HepG2 (cell line): ENCODE data around the gene PSMA2. TPM values are rescaled to one million over a fixed set of nuclear protein-coding genes. Genes with fewer than 3 reads are reported as not detected.
A peak's percentile ranks its signal among the peaks of the same experiment; 100 is the strongest.

ENCODE experiments used
- ATF1 ChIP-seq: IDR thresholded peaks from 2 replicates; pipeline ENCODE4 v1.6.1; 2016; ENCODE audit warnings: mild to moderate bottlenecking, control low read depth
- ATRX ChIP-seq: sonication (generic); formaldehyde crosslinking; IDR thresholded peaks from 2 replicates; pipeline ENCODE4 v1.4.0; 2020; ENCODE audit warnings: missing genetic modification reagents, borderline replicate concordance
- FOXO4 ChIP-seq: sonication (generic); formaldehyde crosslinking; conservative IDR thresholded peaks from 2 replicates; pipeline ENCODE4 v1.8.1; 2023; ENCODE audit warnings: missing genetic modification reagents
- FOXP1 ChIP-seq, 2 experiments: fragments of 450-650 bp in 1 of 2; IDR thresholded peaks; 2 replicates each; pipeline ENCODE4 v1.6.1; 2017 to 2018; ENCODE audit warnings: antibody characterized with exemption in 1 of 2
- GFI1 ChIP-seq: sonication (generic); formaldehyde crosslinking; IDR thresholded peaks from 2 replicates; pipeline ENCODE4 v1.5.0; 2020; ENCODE audit warnings: missing genetic modification reagents, mild to moderate bottlenecking, borderline replicate concordance
- MXD4 ChIP-seq: IDR thresholded peaks from 2 replicates; pipeline ENCODE4 v1.6.1; 2016; ENCODE audit warnings: mild to moderate bottlenecking, missing biosample characterization, missing genetic modification reagents
- NFIC ChIP-seq: IDR thresholded peaks from 2 replicates; pipeline ENCODE4 v1.6.1; 2012; ENCODE audit warnings: mild to moderate bottlenecking, low read length, inconsistent platforms
- PHF20 ChIP-seq: sonication (generic); formaldehyde crosslinking; IDR thresholded peaks from 2 replicates; pipeline ENCODE4 v1.5.0; 2020; ENCODE audit warnings: mild to moderate bottlenecking, missing genetic modification reagents
- RAD21 ChIP-seq: fragments of 450-650 bp; formaldehyde crosslinking; IDR thresholded peaks from 2 replicates; pipeline ENCODE4 v1.5.0; 2020; ENCODE audit warnings: mild to moderate bottlenecking
- SIN3B ChIP-seq: fragments of 150-350 bp; IDR thresholded peaks from 2 replicates; pipeline ENCODE4 v1.6.1; 2014; ENCODE audit warnings: low read length
- SMARCE1 ChIP-seq: fragments of 450-650 bp; IDR thresholded peaks from 2 replicates; pipeline ENCODE4 v1.6.1; 2017; ENCODE audit warnings: borderline replicate concordance
- SNAPC2 ChIP-seq: sonication (generic); formaldehyde crosslinking; IDR thresholded peaks from 2 replicates; pipeline ENCODE4 v1.8.1; 2022; ENCODE audit warnings: mild to moderate bottlenecking, missing genetic modification reagents
- SNAPC5 ChIP-seq: sonication (generic); formaldehyde crosslinking; IDR thresholded peaks from 2 replicates; pipeline ENCODE4 v1.8.1; 2023; ENCODE audit warnings: mild to moderate bottlenecking, missing genetic modification reagents, borderline replicate concordance
- ZBTB10 ChIP-seq: sonication (generic); formaldehyde crosslinking; IDR thresholded peaks from 2 replicates; pipeline ENCODE4 v1.4.0; 2020; ENCODE audit warnings: missing genetic modification reagents, borderline replicate concordance
- ZFY ChIP-seq: sonication (generic); formaldehyde crosslinking; IDR thresholded peaks from 2 replicates; pipeline ENCODE4 v1.4.0; 2020; ENCODE audit warnings: missing genetic modification reagents
- polyA plus RNA-seq, 8 experiments: library from polyadenylated mRNA; depleted of rRNA in 3 of 8; stranded (reverse) in 7 of 8; unstranded in 1 of 8; fragments of >200 nt; fragmentation: Illumina TruSeq in 4 of 8; extraction: Trizol in 4 of 8; gene quantifications; 2 replicates each; pipeline versions ENCODE4 v1.2.1 to v1.2.3, GENCODE V29; 2011 to 2016; ENCODE audit warnings: low read depth in 4 of 8, missing spikeins in 1 of 8, mixed read lengths in 1 of 8; ENCODE audit not compliant: insufficient read depth in 1 of 8
- total RNA-seq, 5 experiments: library from RNA; depleted of rRNA; stranded (reverse); fragments of >200 nt; fragmentation: Illumina TruSeq; extraction: Trizol; gene quantifications; 2 replicates each; pipeline ENCODE4 v1.2.3, GENCODE V29; 2016; ENCODE audit warnings: low read depth in 1 of 5
- TF ChIP-seq, protein P1 (sequence below): sonication (generic); formaldehyde crosslinking; IDR thresholded peaks from 2 replicates; pipeline ENCODE4 v1.5.0; 2020; ENCODE audit warnings: mild to moderate bottlenecking, missing genetic modification reagents, moderate library complexity
- TF ChIP-seq, protein P2 (sequence below): sonication (generic); formaldehyde crosslinking; IDR thresholded peaks from 2 replicates; pipeline ENCODE4 v1.4.0; 2020; ENCODE audit warnings: missing genetic modification reagents, mild to moderate bottlenecking, borderline replicate concordance
- TF ChIP-seq, protein P3 (sequence below): sonication (generic); formaldehyde crosslinking; IDR thresholded peaks from 2 replicates; pipeline ENCODE4 v1.4.0; 2020; ENCODE audit warnings: low read depth, mild to moderate bottlenecking, missing genetic modification reagents

Gene PSMA2
- total and polyA plus RNA-seq, 2 of the 13 experiments (the other 11 are each of a cell fraction or from before 2014, with no cell fraction given) = 125 to 266 TPM

GRCh38 chr7:42931834-42932651 lies at the start of gene PSMA2, which contains the start of gene MRPL32 (continued):
- TF ChIP-seq, protein P1, sequence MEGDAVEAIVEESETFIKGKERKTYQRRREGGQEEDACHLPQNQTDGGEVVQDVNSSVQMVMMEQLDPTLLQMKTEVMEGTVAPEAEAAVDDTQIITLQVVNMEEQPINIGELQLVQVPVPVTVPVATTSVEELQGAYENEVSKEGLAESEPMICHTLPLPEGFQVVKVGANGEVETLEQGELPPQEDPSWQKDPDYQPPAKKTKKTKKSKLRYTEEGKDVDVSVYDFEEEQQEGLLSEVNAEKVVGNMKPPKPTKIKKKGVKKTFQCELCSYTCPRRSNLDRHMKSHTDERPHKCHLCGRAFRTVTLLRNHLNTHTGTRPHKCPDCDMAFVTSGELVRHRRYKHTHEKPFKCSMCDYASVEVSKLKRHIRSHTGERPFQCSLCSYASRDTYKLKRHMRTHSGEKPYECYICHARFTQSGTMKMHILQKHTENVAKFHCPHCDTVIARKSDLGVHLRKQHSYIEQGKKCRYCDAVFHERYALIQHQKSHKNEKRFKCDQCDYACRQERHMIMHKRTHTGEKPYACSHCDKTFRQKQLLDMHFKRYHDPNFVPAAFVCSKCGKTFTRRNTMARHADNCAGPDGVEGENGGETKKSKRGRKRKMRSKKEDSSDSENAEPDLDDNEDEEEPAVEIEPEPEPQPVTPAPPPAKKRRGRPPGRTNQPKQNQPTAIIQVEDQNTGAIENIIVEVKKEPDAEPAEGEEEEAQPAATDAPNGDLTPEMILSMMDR = no peak
- TF ChIP-seq ATF1 (CRISPR knock-in tag) = no peak
- TF ChIP-seq ZBTB10 (CRISPR knock-in tag) = no peak
- TF ChIP-seq ATRX (CRISPR knock-in tag) = no peak
- peak; percentile 51; the same call in 1 of the 2 replicates for TF ChIP-seq SIN3B
- TF ChIP-seq SNAPC2 (CRISPR knock-in tag) = no peak
- TF ChIP-seq RAD21 (CRISPR knock-in tag) = no peak; the same call in 1 of the 2 replicates
- TF ChIP-seq SNAPC5 (CRISPR knock-in tag) = no peak
- TF ChIP-seq FOXO4 = no peak
- TF ChIP-seq PHF20 (CRISPR knock-in tag) = peak; percentile 72
- TF ChIP-seq, protein P2, sequence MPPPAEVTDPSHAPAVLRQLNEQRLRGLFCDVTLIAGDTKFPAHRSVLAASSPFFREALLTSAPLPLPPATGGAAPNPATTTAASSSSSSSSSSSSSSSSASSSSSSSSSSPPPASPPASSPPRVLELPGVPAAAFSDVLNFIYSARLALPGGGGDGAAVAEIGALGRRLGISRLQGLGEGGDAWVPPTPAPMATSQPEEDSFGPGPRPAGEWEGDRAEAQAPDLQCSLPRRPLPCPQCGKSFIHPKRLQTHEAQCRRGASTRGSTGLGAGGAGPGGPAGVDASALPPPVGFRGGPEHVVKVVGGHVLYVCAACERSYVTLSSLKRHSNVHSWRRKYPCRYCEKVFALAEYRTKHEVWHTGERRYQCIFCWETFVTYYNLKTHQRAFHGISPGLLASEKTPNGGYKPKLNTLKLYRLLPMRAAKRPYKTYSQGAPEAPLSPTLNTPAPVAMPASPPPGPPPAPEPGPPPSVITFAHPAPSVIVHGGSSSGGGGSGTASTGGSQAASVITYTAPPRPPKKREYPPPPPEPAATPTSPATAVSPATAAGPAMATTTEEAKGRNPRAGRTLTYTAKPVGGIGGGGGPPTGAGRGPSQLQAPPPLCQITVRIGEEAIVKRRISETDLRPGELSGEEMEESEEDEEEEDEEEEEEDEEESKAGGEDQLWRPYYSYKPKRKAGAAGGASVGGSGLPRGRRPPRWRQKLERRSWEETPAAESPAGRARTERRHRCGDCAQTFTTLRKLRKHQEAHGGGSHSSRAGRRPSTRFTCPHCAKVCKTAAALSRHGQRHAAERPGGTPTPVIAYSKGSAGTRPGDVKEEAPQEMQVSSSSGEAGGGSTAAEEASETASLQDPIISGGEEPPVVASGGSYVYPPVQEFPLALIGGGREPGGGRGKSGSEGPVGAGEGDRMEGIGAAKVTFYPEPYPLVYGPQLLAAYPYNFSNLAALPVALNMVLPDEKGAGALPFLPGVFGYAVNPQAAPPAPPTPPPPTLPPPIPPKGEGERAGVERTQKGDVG (CRISPR knock-in tag) = no peak
- TF ChIP-seq SMARCE1 = no peak
- TF ChIP-seq MXD4 (CRISPR knock-in tag) = peak; percentile 73
- TF ChIP-seq GFI1 (CRISPR knock-in tag) = 0 out of 2 replicates have a peak, but pooled peaks have one; percentile 3
- no peak for TF ChIP-seq NFIC
- TF ChIP-seq FOXP1 (IDR thresholded peaks at IDR 0.05) = no peak
- TF ChIP-seq FOXP1 (CRISPR knock-in tag; IDR thresholded peaks at IDR 0.05) = no peak
- TF ChIP-seq, protein P3, sequence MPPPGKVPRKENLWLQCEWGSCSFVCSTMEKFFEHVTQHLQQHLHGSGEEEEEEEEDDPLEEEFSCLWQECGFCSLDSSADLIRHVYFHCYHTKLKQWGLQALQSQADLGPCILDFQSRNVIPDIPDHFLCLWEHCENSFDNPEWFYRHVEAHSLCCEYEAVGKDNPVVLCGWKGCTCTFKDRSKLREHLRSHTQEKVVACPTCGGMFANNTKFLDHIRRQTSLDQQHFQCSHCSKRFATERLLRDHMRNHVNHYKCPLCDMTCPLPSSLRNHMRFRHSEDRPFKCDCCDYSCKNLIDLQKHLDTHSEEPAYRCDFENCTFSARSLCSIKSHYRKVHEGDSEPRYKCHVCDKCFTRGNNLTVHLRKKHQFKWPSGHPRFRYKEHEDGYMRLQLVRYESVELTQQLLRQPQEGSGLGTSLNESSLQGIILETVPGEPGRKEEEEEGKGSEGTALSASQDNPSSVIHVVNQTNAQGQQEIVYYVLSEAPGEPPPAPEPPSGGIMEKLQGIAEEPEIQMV (CRISPR knock-in tag) = no peak
- peak; percentile 79 for TF ChIP-seq ZFY (CRISPR knock-in tag)
